ENCODE measurements around the gene SGPL1.

SGPL1 gene

DNA sequence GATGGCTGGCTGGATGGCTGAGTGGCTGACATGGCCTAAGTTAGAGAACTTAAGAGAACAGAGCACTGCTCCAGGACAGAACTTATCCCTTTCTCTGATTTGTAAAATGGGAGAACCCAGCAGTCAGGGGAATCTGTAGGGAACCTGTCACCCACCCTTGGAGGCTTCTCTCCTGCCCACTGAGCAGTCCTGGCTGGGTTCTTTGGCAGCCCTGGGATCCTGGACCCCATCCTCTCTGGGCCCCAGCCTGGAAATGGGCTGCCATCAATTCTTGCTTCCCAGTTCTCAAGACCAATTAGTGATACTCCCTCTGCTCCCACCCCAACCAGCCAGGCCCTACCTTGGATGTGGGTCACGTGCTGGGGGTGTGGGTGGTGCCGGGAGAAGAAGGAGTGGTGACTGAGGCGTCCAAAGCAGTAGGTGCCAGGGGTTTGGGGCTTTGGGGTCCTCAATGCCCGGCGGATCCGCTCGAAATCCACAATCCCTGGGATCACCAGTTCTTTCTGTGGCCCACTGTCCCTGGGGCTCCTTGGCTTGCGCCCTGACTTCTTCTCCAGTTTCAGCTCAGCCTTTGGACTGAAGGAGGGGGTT lies 34.2 kb upstream of the SGPL1 start:
- DNase-seq, result no peak

DNA sequence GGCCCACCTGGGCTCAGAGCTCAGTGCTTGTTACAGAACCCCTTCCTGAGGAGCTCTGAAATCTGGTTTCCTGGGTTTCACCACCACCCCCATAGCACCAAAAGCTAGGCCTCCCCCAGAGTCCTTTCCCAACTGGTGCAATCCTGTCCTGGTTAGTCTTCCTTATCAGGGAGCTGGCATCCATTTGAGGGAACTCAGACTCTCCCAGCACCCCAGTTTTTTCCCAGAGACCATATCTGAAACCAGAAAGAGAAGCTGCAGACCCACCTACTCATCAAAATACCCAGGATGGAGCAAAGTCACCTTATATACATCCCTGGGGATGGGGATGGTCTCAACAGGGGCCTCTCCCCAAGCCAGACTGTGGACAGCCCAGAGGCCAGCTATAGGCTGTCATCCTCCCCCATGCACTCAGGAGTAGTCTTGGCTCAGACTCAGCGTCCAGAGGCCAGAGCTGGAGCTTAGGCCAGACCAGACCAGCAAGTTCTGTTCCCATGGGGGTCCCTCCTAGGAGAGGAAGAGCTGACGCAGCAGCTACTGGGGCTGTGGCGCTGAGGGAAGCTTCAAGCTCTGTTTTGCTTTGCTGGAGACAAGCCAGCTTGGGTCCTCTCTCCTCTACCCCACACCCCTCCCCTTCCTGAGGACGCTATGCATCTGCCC lies 33.5 kb upstream of the SGPL1 start:
- DNase-seq, result no peak

DNA sequence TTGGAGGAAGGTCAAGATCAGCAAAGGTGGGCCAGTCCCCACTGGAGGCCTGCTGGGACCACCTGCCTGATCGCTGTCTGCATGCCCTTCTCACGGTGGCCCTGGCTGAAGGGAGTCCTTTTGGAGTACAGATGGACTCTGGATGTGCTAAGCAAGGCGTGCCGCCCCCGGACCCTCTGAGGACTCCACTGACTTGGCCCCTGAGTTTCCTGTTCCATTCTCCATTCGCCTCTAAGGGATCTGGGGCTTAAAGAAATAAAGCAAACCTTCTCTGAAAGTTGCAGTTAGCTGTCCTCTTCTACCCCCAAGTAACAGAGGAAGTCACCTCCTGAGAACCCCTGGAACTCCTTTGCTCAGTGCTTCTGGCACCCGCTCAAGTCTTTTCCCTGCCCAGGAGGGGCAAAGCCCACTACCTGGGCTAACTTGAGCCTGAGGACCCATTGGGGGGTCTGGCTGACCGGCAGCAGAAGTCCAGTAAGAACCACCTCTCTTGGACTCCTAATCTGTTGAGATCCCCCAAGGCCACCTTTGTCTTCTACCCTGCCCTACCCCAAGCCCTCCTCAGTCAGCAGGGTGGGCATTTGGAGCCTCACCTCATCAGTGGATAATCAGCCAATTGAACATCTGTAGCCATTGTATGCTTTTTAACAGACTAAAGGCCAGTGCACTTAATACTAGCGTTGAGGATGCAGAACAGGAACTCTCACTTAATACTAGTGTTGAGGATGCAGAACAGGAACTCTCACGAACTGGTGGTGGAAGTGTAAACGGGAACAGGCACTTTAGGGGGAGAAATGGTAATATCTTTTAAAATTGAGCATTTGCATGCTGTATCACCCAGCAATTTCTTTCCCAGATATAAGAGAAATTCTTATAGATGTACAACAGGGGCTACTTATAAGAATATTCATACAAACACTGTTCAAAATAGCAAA lies 32.7 kb upstream of the SGPL1 start:
- no peak for DNase-seq

DNA sequence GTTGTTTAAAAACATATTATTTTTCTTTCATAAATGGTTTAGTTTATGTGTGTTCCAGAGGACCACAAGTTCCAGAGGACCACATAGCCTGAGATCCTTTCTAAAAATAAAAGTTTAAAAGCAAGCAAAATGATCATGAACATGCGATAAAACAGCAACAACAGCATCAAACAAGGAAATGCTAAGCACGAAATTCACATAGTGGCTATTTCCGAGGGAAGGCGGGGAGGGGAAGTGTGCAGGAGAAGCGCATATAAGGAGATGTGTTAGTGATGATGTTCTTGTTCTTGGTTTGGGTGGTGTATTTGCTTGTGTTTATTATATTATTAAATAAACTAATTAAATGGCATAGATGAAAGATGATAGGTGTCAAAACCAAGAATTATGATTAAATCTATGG lies 31.7 kb upstream of the SGPL1 start:
- no peak for DNase-seq

DNA sequence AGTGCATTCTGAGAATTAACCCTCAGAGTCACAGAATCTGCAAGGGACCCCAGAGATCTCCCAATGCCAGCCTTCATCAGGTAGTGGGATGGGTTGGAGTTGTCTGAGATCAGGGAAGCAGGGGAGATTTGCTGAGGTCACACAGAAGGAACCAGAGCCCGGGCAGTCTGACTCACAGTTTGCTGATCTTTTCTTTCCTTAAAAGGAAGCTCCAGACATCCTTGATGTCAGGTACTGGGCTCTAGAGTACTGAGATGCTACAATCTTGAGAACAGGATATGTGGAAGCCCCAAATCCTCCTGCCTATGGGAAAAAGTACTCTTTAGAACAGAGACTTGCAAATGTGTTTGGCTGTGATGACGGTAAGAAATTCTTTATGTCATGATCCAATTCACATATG lies 31.3 kb upstream of the SGPL1 start:
- DNase-seq, result peak; percentile 45

DNA sequence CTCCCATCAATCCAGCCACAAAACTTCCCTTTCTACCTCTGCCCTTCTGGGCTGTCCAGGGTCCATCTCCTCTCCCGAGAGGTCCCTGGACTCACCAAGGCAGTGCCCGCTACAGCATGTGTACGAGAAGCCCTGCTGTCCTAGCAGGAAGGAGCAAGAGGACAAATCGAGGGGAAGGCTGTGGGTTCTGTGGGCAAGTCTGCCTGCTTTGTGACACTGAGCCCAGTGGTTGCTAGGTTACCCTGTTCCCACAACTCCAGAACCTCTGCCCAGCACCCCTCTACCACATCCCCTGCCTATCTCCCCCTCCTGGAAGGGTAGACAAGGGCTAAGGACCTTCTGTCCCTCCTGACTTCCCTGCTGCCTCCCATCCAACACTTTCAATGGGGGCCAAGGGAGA lies 30.6 kb upstream of the SGPL1 start, which contains the start of gene TBATA:
Gene TBATA (minus strand): TSS at position 188 of the 400 bp plus-strand sequence. CDS start 1,998 bp downstream, outside the sequence.
- DNase-seq, result no peak

DNA sequence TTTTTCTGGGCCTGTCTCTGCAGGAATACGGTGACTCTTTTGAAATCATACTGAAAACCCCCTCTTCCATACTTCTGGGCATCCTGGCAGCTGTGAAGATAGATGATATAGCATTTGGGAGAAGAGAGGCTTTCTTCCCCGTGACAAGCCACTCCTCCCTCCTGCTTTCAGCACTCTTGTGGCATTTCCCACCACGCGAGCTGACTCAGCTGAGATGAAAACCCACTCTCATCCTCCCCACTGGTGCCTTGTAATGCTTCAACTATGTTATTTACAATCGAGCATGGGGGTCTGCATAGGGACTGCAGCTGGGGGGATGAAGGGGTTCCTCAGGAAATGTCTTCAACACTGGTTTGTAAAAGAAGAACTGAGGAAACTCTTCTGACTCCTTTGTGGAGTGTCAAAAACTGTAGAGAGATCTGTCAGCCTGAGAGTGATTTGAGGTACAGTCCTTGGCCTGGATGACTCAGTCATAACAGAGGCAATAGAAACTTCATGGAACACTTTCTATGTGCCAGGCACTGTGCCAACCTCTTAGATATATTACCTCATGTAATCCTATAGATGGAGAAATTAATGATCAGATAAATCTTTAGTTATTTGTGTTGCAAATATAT lies 28.8 kb upstream of the SGPL1 start:
- DNase-seq, result peak; percentile 85

DNA sequence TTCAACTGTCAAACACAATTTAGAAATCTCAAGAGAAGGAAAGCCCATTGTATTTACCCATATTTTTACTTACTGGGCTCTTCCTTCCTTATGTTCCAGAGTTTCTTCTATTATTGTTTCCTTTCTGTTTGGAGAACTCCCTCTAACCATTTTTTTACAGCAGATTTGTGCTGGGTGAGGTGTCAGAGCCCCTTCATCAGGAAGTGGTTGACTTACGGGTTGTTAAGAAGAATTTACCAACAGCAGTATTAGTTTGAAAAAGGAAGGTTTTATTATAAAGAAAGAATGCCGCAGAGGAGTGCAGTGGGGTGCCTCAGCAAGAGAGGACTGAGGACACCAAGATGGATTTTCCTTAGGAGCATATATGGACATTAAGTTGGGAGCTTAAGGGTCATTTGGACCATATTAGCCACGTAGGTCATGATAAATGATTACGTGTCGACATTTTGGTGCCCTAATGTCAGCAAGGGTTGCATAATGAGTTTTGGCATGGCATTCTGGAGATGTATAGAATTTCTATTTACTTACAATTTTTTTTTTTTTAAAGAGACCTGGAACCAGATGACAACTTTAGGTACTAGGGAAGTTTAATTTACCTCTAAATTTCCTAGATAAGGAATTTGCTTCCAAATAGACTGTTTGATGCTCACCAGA lies 24.2 kb upstream of the SGPL1 start:
- DNase-seq, result peak; percentile 6

DNA sequence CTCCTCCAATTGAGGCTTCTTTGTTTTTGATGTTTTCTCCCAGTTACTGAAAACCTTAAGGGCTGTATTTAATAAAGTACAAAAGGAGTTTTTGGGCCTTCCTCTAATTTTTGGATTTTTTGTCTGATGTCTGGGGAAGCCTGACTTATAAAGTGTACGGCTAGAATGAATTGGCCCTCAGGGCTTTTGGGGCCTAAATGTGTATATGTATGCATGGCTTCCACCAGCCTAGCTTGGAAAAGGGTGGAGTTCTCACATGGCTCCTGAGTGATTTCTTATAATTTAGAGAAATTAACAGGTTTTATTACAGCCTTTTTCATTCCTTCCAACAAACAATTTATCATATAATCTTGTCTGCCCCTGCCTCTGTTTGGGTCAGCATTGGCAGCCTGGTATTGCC lies 20.1 kb upstream of the SGPL1 start:
- no peak for DNase-seq

DNA sequence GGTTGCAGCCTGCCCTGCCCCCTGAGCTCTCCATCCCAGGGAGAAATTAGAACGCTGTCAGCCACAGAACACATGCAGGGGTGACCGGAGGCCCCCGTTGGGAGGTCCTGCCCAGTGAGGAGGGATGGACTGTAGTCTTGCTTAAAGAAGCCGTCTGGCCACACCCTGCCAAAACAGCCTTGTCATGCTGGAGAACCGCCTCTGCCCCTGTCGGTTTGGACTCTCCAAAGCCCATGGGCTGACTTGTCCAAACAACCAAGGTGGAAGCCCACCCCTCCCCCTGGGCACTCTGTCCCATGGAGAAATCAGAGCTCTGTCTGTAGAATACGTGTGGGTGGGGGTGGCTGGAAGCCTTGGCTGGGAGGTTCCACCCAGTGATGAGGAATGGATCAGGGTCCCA lies 17.9 kb upstream of the SGPL1 start:
- no peak for DNase-seq

DNA sequence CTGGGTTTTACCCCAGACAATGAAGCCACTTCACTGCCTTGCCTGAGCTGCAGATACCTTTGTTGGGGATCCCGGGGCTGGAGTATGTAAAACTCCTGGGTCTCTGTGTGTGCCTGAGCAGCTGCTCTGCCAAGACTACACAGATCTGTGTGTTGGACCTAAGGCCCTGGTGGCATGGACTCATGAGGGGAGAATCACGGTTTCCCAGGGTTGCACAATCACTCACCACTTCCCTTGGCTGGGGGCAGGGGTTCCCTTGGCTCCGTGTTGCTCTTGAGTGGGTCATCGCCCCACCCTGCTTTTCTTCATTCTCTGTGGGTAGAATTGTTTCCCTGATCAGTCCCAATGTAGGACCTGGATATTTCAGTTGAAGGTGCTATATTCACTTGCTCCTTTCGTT lies 16.6 kb upstream of the SGPL1 start:
- DNase-seq, result peak; percentile 24

DNA sequence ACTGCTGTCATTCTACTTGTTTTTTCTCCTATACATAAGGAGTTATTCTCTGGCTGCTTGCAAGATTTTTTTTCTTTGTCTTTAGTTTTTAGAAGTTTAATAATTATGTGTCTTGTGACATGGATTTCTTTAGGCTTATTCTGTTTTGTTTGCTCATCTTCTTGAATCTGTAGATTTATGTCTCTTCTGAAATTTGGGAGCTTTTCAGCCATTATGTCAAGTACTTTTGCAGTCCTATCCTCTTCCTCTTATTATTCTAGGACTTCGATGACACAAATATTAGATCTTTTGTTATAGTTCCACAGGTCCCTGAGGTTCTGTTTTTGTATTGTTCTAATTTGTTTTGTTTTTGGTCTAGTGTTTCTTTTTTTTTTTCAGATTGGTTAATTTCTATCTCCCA lies 13.9 kb upstream of the SGPL1 start:
- DNase-seq, result no peak

DNA sequence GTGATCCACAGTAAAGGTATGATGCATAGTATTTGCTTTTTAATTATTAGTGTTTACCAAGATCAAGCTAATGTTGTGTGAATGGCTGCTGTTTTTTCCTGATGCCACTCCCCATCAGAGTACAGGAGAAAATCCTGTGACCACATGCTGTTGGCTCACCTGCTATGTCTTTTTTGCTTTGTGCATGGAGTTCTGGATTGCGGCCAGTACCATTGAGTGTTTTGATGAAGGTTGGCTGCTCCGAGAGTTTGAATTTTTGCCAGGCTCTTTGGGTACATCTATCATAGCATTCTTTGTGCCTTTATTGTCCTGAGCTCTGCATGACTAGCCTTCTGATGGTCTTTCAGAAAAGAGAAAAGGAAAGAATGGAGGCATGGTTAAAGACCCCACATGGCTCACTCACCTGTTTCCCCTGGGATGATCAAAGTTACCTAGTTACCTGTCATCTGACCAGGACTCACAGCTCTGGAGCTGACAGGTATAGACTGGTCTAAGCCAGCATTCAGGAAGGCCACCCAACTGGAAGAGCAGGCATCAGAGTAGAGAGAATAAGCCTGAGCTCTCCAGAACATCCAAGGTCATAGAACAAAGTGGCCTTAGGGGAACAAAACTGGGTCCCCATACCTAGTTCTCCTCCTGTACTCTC lies 11.8 kb upstream of the SGPL1 start:
- no peak for DNase-seq

DNA sequence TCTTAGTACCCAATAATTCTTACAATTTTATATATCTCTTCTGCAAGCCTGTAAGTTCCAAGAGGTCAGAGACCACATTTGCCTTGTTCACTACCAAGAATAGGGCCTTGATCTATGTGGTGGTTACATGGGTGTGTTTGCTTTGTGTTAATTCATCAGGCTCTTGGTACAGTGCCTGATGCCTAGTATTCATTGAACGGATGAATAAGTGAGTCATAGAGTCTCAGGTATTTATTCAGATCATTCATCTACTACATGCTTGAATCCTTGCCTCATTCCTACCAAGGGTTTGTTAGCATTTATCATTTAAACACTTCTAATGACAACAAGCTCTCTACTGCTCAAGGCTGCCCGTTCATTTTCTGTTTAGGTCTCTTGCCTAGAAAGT lies 11.3 kb upstream of the SGPL1 start:
- DNase-seq, result peak; percentile 39

DNA sequence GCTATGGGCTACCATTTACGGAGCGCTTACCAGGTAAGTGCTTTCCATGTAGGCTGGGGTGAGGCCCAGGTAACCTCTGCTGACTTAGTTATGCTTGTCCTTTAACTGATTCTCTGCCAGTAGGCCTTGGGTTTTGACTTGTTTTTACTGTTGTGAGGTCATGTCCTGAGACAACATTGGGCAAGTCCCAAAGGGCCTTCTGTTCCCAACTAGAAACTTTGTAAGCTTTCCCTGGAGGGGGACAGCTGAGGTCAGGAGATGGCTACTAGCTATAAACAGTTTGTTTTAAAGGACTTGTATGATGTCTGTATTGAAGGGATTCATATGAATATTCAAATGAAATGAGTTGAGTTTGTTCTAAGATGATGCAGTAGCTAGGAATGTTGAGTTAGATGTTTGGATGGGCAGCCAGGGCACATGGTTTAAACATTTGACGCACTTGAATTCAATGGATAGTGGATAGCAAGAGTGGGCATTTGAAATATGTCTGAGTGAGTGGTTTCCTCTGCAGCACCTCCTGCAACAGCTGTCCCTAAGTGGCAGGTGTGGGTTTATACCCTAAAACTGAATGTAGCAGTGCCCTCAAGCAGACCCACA lies 10.0 kb upstream of the SGPL1 start:
- no peak for DNase-seq

DNA sequence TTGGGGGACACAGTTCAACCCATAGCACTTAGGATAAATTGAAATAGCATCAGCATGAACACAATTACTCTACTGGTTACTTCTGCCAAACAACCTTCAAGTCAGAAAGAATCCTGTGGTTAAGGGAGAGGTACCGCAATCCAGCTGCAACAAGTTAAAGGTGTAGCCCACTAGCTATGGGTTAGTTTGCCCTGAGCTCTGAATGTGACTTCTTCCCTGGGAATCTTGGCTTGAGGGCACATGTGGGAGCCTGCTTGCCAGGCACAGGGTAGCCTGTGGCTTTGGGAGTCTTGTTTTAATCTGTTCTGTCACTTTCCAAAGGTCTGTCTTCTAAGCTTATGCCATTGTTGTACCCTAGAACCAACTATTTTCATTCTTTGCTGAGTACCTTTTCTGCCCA lies 8.9 kb upstream of the SGPL1 start:
- DNase-seq, result no peak

DNA sequence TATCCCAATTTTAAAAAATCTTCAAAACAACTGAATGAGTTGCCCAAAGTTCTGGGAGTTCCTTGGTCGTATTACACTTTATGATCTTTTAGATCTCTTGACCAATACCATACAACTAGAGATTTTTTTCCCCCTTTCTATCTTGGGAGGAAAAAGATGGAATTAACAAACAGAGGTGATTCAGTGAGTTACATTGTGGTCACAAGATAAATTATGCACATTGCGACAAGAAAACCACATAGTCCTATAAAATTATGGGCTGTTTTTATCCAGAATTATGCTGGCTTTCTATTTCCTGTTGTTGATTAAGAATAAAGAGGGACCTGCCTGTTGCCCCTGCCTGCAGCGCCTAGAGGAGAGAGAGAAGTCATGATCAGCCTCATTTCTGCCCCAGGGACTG lies 8.2 kb upstream of the SGPL1 start:
- peak; percentile 44 for DNase-seq

DNA sequence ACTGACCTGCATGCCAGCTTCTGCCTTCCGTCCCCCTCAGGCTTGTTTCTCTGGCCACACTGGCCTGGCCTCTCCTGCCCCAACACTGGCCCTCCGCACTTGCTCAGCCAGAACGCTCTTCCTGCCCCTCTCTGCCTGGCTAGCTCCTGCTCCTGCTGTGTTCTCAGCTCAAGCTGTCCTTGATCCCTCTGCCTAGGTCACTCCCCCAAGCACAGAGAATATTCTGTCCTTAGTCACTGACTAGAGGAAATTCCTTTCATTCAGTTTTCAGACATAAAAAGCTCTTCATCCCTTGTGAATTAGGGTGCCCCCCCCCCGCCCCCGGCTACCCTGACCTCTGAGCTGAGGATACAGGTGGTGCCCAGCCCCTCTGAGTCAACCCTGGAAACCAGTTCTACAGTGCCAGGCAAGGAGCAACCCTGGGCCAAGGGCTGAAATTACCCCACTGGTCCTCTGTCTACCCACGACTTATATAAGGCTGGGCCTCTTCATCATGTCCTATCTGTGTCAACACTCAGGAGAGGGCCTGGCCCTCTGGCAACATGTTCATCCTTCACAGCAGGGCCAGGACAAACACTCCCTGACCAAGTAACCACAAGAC lies 6.6 kb upstream of the SGPL1 start:
- DNase-seq, result peak; percentile 43

DNA sequence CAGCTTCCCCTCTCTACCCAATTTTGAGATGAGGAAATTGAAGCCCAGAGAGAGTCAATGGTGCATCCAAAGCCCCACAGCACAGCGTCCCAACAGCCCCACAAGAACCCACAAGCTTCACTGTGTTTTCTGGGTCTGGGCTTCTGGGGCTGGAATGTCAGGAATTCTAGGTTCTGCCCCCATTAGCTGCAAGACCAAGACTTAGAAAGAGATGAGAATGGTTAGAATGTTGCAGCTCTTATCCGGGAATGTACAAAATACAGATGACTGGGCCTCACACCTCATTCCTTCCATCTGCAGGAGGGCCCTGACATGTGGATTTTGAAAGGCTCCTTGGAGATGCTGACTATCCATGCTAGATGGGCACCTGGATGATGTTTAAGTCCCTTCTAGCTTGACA lies 6.0 kb upstream of the SGPL1 start:
- peak; percentile 61 for DNase-seq

DNA sequence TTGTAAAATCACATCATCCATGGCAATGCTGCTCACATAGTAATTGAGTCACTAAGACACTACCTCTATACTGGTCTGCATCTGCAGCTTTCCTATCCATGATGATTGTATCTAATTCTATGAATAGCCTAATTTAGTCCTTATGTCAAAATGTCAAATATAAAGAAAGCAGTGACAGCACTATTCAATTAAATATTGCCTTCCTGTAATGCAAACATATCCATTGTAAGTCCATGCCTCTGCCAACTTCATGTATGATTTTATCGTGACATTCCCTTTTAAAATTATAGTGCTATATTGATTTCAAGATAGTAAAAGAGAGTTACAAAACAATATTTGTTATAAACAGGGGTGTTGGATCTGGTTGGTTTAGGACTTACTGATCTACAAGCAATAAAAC lies 4.8 kb upstream of the SGPL1 start:
- DNase-seq, result no peak

DNA sequence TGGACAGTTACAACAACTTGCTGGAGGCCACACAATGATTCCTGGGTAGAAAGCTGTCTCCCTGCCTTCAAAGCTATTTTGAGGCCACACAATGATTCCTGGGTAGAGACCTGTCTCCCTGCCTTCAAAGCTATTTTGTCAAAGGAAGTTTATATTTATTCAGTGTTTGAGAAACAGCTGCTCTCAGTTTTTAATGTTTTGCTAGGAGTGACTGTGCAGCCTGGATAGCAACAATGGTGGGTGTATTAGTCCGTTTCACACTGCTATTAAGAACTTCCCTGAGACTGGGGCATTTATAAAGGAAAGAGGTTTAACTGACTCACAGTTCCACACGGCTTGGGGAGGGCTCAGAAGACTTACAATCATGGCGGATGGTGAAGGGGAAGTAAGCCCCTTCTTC lies 3.9 kb upstream of the SGPL1 start:
- no peak for DNase-seq

DNA sequence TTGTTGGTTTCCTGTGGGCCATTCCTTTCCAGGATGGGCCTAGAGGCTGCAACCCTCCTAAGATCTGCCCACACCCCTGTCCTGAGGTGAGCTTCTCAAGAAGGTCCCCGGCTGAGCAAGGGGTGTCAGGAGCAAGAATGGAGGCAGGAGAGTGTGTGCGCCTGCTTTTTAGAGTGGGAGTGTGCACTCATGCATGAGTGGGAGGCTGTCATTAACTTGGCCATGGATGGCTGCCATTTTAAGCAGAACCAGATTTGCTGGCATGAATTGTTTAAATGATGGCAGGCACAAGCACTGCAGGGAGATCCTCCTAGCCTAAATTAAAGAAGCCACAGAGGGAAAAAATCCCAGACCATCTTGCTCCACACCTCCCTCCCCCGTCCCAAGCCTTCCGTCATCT lies 2.9 kb upstream of the SGPL1 start:
- DNase-seq, result no peak
